HEK293 (cell line): ENCODE results near the gene ARHGAP4.

Experiments used
- KLF16 ChIP-seq: fragments of 450-650 bp; formaldehyde crosslinking; IDR thresholded peaks from 2 replicates; pipeline ENCODE4 v1.5.1; 2017; ENCODE audit warnings: missing biosample characterization, missing genetic modification characterization
- KLF9 ChIP-seq: fragments of 450-650 bp; formaldehyde crosslinking; IDR thresholded peaks from 2 replicates; pipeline ENCODE4 v1.5.1; 2016; ENCODE audit warnings: missing biosample characterization, missing genetic modification characterization, low read depth
- PRDM4 ChIP-seq: fragments of 450-650 bp; formaldehyde crosslinking; IDR thresholded peaks from 2 replicates; pipeline ENCODE4 v1.5.1; 2017; ENCODE audit warnings: missing biosample characterization, missing genetic modification characterization
- REST ChIP-seq: fragments of 450-650 bp; formaldehyde crosslinking; IDR thresholded peaks from 2 replicates; pipeline ENCODE4 v1.5.1; 2016; ENCODE audit warnings: missing biosample characterization, missing genetic modification characterization
- SP2 ChIP-seq: fragments of 450-650 bp; formaldehyde crosslinking; IDR thresholded peaks from 2 replicates; pipeline ENCODE4 v1.5.1; 2016; ENCODE audit warnings: missing biosample characterization, missing genetic modification characterization
- SP7 ChIP-seq: fragments of 450-650 bp; formaldehyde crosslinking; IDR thresholded peaks from 2 replicates; pipeline ENCODE4 v1.5.1; 2016; ENCODE audit warnings: missing biosample characterization, missing genetic modification characterization
- TCF7L2 ChIP-seq: IDR thresholded peaks from 2 replicates; pipeline ENCODE4 v1.6.1; 2011; ENCODE audit warnings: low read depth, mild to moderate bottlenecking, inconsistent platforms, low read length, moderate library complexity, borderline replicate concordance
- ZBTB17 ChIP-seq: fragments of 450-650 bp; formaldehyde crosslinking; IDR thresholded peaks from 2 replicates; pipeline ENCODE4 v1.5.1; 2016; ENCODE audit warnings: missing biosample characterization, missing genetic modification characterization
- ZEB2 ChIP-seq: fragments of 450-650 bp; formaldehyde crosslinking; IDR thresholded peaks from 2 replicates; pipeline ENCODE4 v1.5.1; 2016; ENCODE audit warnings: missing biosample characterization, missing genetic modification characterization
- ZFP37 ChIP-seq: fragments of 450-650 bp; formaldehyde crosslinking; IDR thresholded peaks from 2 replicates; pipeline ENCODE4 v1.5.1; 2016; ENCODE audit warnings: missing biosample characterization, missing genetic modification characterization
- ZIC2 ChIP-seq: fragments of 450-650 bp; formaldehyde crosslinking; IDR thresholded peaks from 2 replicates; pipeline ENCODE4 v1.5.1; 2016; ENCODE audit warnings: missing biosample characterization, missing genetic modification characterization
- ZNF138 ChIP-seq: fragments of 450-650 bp; formaldehyde crosslinking; IDR thresholded peaks from 2 replicates; pipeline ENCODE4 v1.5.1; 2016; ENCODE audit warnings: missing biosample characterization, missing genetic modification characterization, borderline replicate concordance
- ZNF157 ChIP-seq: fragments of 450-650 bp; formaldehyde crosslinking; IDR thresholded peaks from 2 replicates; pipeline ENCODE4 v1.5.1; 2016; ENCODE audit warnings: missing biosample characterization, missing genetic modification characterization
- ZNF169 ChIP-seq: fragments of 450-650 bp; formaldehyde crosslinking; IDR thresholded peaks from 2 replicates; pipeline ENCODE4 v1.5.1; 2016; ENCODE audit warnings: missing biosample characterization, missing genetic modification characterization
- ZNF2 ChIP-seq: fragments of 450-650 bp; formaldehyde crosslinking; IDR thresholded peaks from 2 replicates; pipeline ENCODE4 v1.5.1; 2016; ENCODE audit warnings: missing biosample characterization, missing genetic modification characterization
- ZNF274 ChIP-seq, 2 experiments: fragments of 200-500 bp in 1 of 2; fragments of 450-650 bp in 1 of 2; sonication (Bioruptor generic) in 1 of 2; formaldehyde crosslinking in 1 of 2; IDR thresholded peaks; 2 replicates each; pipeline versions ENCODE4 v1.5.1 to v1.6.1; 2014 to 2016; ENCODE audit warnings: borderline replicate concordance in 1 of 2, inconsistent platforms in 1 of 2, low read length in 1 of 2, missing biosample characterization in 1 of 2, missing genetic modification characterization in 1 of 2
- ZNF292 ChIP-seq: fragments of 450-650 bp; formaldehyde crosslinking; IDR thresholded peaks from 2 replicates; pipeline ENCODE4 v1.5.1; 2016; ENCODE audit warnings: low read depth, missing biosample characterization, missing genetic modification characterization, borderline replicate concordance
- ZNF341 ChIP-seq: fragments of 450-650 bp; formaldehyde crosslinking; IDR thresholded peaks from 2 replicates; pipeline ENCODE4; 2016; ENCODE audit warnings: low read depth, missing biosample characterization, missing genetic modification characterization
- ZNF529 ChIP-seq: fragments of 450-650 bp; formaldehyde crosslinking; IDR thresholded peaks from 2 replicates; pipeline ENCODE4 v1.5.1; 2017; ENCODE audit warnings: missing genetic modification characterization, missing biosample characterization; ENCODE audit not compliant: insufficient replicate concordance
- ZNF626 ChIP-seq: fragments of 450-650 bp; sonication (Bioruptor Pico); formaldehyde crosslinking; IDR thresholded peaks from 2 replicates; pipeline ENCODE4 v1.5.1; 2018; ENCODE audit warnings: missing biosample characterization, missing genetic modification characterization, inconsistent platforms
- ZNF658 ChIP-seq: fragments of 450-650 bp; formaldehyde crosslinking; IDR thresholded peaks from 2 replicates; pipeline ENCODE4; 2016; ENCODE audit warnings: missing biosample characterization, missing genetic modification characterization
- ZNF660 ChIP-seq: fragments of 450-650 bp; IDR thresholded peaks from 2 replicates; pipeline ENCODE4 v1.5.1; 2018; ENCODE audit warnings: missing biosample characterization, mild to moderate bottlenecking, missing genetic modification characterization
- ZNF747 ChIP-seq: fragments of 450-650 bp; formaldehyde crosslinking; IDR thresholded peaks from 2 replicates; pipeline ENCODE4 v1.5.1; 2016; ENCODE audit warnings: missing biosample characterization, missing genetic modification characterization
- ZNF791 ChIP-seq: fragments of 450-650 bp; formaldehyde crosslinking; IDR thresholded peaks from 2 replicates; pipeline ENCODE4 v1.5.1; 2016; ENCODE audit warnings: missing biosample characterization, missing genetic modification characterization
- ZSCAN30 ChIP-seq: fragments of 450-650 bp; IDR thresholded peaks from 2 replicates; pipeline ENCODE4 v1.5.1; 2018; ENCODE audit warnings: missing biosample characterization, mild to moderate bottlenecking, missing genetic modification characterization, moderate library complexity
- TF ChIP-seq, protein P1 (sequence below): fragments of 450-650 bp; formaldehyde crosslinking; IDR thresholded peaks from 2 replicates; pipeline ENCODE4 v1.5.1; 2016; ENCODE audit warnings: missing biosample characterization, missing genetic modification characterization, low read depth
- TF ChIP-seq, protein P2 (sequence below): fragments of 450-650 bp; formaldehyde crosslinking; IDR thresholded peaks from 2 replicates; pipeline ENCODE4 v1.5.1; 2016; ENCODE audit warnings: missing biosample characterization, missing genetic modification characterization
- TF ChIP-seq, protein P3 (sequence below): fragments of 450-650 bp; formaldehyde crosslinking; IDR thresholded peaks from 2 replicates; pipeline ENCODE4 v1.5.1; 2016; ENCODE audit warnings: missing biosample characterization, missing genetic modification characterization, low read depth

ARHGAP4 gene

DNA sequence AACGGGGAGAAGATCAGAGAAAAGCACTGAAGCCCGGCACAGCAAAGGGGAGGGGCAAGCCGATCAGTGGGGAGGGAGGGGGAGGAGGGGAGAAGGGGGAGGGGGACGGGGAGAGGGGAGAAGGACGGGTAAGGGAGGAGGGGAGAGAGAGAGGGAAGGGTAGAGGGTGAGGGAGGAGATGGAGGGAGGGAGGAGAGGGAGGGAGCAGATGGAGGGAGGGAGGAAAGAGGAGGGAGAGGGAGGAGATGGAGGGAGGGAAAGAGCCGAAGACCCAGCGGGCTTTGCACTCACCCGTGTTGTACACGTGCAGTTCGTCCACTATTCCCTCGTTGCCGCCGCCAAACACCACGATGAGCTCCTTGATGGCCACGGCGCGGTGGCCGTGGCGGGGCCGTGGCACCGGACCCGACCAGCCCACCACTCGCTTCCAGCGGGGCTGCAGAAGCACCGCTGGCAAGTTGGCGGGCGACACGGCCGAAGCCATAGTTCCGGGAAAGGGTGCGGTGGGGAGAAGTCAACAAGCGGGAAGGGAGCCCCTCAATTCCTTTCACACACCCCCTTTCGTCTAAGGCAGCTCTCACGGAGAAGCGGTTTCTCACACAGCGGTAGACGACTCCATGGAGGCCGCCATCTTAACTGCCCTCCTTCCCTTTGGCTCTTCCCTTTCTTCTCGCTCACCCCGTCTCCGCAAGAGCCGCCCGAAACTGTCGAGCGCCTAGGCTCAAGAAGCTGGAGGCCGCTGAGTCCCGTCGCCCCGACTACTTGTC lies 44.5 kb upstream of the ARHGAP4 start (continued):
- TF ChIP-seq, protein P1, sequence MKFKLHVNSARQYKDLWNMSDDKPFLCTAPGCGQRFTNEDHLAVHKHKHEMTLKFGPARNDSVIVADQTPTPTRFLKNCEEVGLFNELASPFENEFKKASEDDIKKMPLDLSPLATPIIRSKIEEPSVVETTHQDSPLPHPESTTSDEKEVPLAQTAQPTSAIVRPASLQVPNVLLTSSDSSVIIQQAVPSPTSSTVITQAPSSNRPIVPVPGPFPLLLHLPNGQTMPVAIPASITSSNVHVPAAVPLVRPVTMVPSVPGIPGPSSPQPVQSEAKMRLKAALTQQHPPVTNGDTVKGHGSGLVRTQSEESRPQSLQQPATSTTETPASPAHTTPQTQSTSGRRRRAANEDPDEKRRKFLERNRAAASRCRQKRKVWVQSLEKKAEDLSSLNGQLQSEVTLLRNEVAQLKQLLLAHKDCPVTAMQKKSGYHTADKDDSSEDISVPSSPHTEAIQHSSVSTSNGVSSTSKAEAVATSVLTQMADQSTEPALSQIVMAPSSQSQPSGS (tag by site-specific recombination): no peak
- TF ChIP-seq PRDM4 (peak; percentile 35), ZNF274 (IDR thresholded peaks at IDR 0.05; ENCODE audit: low read length) (no peak), ZNF274 (tag by site-specific recombination; IDR thresholded peaks at IDR 0.05; ENCODE audit: borderline replicate concordance) (no peak), SP2 (tag by site-specific recombination) (peak; percentile 83), ZBTB17 (tag by site-specific recombination) (0 out of 2 replicates have a peak, but pooled peaks have one; percentile 8), ZNF658 (tag by site-specific recombination) (no peak), ZNF529 (tag by site-specific recombination) (no peak), SP7 (tag by site-specific recombination) (peak; percentile 43; the same call in 1 of the 2 replicates), ZNF791 (tag by site-specific recombination) (no peak), ZNF660 (tag by site-specific recombination) (no peak), ZIC2 (tag by site-specific recombination) (0 out of 2 replicates have a peak, but pooled peaks have one; percentile 13), ZFP37 (tag by site-specific recombination) (no peak), ZNF626 (no peak), ZNF747 (no peak), ZNF2 (tag by site-specific recombination) (peak; percentile 45; the same call in 1 of the 2 replicates), KLF16 (tag by site-specific recombination) (peak; percentile 17), ZNF157 (tag by site-specific recombination) (no peak), ZNF341 (peak; percentile 97), ZNF292 (no peak), KLF9 (tag by site-specific recombination) (peak; percentile 28; the same call in 1 of the 2 replicates), ZSCAN30 (tag by site-specific recombination) (peak; percentile 5; the same call in 1 of the 2 replicates), ZNF138 (no peak), ZNF169 (tag by site-specific recombination) (peak; percentile 71; the same call in 1 of the 2 replicates), REST (tag by site-specific recombination) (no peak), TCF7L2 (peak; percentile 85; the same call in 1 of the 2 replicates), ZEB2 (tag by site-specific recombination) (peak; percentile 92; the same call in 1 of the 2 replicates)
- TF ChIP-seq, protein P2, sequence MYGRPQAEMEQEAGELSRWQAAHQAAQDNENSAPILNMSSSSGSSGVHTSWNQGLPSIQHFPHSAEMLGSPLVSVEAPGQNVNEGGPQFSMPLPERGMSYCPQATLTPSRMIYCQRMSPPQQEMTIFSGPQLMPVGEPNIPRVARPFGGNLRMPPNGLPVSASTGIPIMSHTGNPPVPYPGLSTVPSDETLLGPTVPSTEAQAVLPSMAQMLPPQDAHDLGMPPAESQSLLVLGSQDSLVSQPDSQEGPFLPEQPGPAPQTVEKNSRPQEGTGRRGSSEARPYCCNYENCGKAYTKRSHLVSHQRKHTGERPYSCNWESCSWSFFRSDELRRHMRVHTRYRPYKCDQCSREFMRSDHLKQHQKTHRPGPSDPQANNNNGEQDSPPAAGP (tag by site-specific recombination): peak; percentile 94
- TF ChIP-seq, protein P3, sequence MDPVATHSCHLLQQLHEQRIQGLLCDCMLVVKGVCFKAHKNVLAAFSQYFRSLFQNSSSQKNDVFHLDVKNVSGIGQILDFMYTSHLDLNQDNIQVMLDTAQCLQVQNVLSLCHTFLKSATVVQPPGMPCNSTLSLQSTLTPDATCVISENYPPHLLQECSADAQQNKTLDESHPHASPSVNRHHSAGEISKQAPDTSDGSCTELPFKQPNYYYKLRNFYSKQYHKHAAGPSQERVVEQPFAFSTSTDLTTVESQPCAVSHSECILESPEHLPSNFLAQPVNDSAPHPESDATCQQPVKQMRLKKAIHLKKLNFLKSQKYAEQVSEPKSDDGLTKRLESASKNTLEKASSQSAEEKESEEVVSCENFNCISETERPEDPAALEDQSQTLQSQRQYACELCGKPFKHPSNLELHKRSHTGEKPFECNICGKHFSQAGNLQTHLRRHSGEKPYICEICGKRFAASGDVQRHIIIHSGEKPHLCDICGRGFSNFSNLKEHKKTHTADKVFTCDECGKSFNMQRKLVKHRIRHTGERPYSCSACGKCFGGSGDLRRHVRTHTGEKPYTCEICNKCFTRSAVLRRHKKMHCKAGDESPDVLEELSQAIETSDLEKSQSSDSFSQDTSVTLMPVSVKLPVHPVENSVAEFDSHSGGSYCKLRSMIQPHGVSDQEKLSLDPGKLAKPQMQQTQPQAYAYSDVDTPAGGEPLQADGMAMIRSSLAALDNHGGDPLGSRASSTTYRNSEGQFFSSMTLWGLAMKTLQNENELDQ (tag by site-specific recombination): no peak
